ENCODE data around the gene NCS1.

The NCS1 gene

DNA sequence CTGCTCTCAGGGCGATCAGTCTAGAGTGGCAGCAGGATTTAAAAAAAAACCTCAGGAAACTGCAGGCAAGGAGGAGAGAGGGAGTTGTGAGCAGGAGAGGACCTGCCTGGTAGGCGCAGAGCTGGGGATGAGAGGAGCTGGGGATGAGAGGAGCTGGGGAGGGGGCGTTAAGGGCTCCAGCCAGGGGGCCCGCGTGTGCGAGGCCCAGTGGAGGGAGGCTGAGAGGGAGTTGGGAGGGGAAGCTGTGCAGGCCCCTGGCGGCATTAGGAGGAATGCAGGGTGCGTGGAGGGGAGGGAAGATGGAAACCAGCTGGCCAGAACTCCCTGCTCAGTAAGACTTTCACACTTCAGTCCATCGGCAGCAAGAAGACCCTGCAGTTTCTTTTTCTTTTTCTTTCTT lies 48.1 kb downstream of the NCS1 start:
- TF ChIP-seq, protein P1, sequence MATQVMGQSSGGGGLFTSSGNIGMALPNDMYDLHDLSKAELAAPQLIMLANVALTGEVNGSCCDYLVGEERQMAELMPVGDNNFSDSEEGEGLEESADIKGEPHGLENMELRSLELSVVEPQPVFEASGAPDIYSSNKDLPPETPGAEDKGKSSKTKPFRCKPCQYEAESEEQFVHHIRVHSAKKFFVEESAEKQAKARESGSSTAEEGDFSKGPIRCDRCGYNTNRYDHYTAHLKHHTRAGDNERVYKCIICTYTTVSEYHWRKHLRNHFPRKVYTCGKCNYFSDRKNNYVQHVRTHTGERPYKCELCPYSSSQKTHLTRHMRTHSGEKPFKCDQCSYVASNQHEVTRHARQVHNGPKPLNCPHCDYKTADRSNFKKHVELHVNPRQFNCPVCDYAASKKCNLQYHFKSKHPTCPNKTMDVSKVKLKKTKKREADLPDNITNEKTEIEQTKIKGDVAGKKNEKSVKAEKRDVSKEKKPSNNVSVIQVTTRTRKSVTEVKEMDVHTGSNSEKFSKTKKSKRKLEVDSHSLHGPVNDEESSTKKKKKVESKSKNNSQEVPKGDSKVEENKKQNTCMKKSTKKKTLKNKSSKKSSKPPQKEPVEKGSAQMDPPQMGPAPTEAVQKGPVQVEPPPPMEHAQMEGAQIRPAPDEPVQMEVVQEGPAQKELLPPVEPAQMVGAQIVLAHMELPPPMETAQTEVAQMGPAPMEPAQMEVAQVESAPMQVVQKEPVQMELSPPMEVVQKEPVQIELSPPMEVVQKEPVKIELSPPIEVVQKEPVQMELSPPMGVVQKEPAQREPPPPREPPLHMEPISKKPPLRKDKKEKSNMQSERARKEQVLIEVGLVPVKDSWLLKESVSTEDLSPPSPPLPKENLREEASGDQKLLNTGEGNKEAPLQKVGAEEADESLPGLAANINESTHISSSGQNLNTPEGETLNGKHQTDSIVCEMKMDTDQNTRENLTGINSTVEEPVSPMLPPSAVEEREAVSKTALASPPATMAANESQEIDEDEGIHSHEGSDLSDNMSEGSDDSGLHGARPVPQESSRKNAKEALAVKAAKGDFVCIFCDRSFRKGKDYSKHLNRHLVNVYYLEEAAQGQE (IDR thresholded peaks at IDR 0.05; ENCODE audit: insufficient read depth in 1 of 2, low read depth in 2 of 2, low read length in 2 of 2), result no peak
- no peak for TF ChIP-seq SIN3A (IDR thresholded peaks at IDR 0.05; ENCODE audit: borderline replicate concordance, insufficient read depth, low read length)
- no peak for TF ChIP-seq POLR2AphosphoS5 (IDR thresholded peaks at IDR 0.05; ENCODE audit: low read depth, low read length)
- TF ChIP-seq FOXP2 (optimal IDR thresholded peaks at IDR 0.05; ENCODE audit: borderline replicate concordance, extremely low read depth, extremely low read length, insufficient read depth), result no peak

DNA sequence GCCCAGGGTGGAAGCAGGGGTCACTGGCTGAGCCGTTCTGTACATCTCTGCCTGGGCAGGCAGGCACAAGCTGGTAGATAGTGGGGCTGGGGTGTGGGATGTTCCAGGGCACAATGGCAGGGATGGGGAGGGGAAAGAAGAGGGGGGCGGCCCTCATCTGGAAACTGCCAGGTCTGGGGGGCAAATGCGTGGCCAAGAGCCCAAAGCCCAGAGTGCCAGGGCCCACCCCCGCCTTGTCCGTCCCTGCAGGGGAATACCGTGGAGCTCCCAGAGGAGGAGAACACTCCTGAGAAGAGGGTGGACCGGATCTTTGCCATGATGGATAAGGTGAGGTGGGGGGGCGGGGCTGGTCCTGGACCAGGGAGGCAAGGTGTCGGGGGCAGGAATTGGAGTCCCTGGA lies 50.6 kb downstream of the NCS1 start:
- no peak for TF ChIP-seq FOXP2 (optimal IDR thresholded peaks at IDR 0.05; ENCODE audit: borderline replicate concordance, extremely low read depth, extremely low read length, insufficient read depth)
- TF ChIP-seq, protein P1 (IDR thresholded peaks at IDR 0.05; ENCODE audit: insufficient read depth in 1 of 2, low read depth in 2 of 2, low read length in 2 of 2), result no peak
- no peak for TF ChIP-seq SIN3A (IDR thresholded peaks at IDR 0.05; ENCODE audit: borderline replicate concordance, insufficient read depth, low read length)
- TF ChIP-seq TAF1 (IDR thresholded peaks at IDR 0.05; ENCODE audit: borderline replicate concordance, insufficient read depth, low read length), result no peak
- TF ChIP-seq POLR2AphosphoS5 (IDR thresholded peaks at IDR 0.05; ENCODE audit: low read depth, low read length), result no peak

DNA sequence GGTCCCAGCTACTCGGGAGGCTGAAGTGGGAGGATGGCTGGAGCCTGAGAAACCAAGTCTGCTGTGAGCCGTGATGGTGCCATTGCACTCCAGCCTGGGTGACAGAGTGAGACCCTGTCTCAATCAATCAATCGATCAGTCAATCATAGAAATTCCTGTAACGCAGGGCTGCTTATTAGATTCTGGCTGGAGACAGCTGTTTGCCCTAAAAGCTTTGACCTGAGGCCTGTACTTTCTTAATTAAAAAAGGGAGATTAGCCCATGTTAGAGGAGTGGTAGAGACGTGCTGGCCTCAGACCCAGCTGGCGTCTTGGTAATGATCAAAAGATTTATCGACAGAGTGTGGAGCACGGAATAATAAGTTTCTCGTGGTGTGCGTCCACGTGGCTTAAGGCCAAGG lies 52.9 kb downstream of the NCS1 start:
- TF ChIP-seq FOXP2 (optimal IDR thresholded peaks at IDR 0.05; ENCODE audit: borderline replicate concordance, extremely low read depth, extremely low read length, insufficient read depth), result no peak

DNA sequence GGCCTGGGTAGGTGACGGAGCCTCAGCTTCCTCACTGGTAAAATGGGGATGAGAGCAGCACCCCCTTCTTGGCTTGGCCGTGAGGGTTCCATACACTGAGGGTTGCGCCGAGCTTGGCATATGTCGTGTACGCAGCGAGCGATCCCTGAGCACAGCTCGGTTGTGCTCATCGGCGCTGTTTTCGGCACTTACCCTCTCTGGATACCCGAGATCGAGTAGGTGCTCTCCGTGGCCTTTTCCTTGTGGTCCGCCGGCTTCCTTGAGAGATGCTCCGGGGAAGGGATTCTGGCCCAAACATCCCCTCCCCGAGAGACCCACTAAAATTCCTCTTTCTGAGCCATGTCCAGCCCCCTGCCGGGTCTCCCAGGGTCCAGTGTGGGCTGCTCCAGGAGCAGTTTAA lies 53.4 kb downstream of the NCS1 start:
- TF ChIP-seq, protein P1 (IDR thresholded peaks at IDR 0.05; ENCODE audit: insufficient read depth in 1 of 2, low read depth in 2 of 2, low read length in 2 of 2), result no peak
- TF ChIP-seq POLR2AphosphoS5 (IDR thresholded peaks at IDR 0.05; ENCODE audit: low read depth, low read length) (no peak), TAF1 (IDR thresholded peaks at IDR 0.05; ENCODE audit: borderline replicate concordance, insufficient read depth, low read length) (no peak), FOXP2 (optimal IDR thresholded peaks at IDR 0.05; ENCODE audit: borderline replicate concordance, extremely low read depth, extremely low read length, insufficient read depth) (no peak), SIN3A (IDR thresholded peaks at IDR 0.05; ENCODE audit: borderline replicate concordance, insufficient read depth, low read length) (no peak)

DNA sequence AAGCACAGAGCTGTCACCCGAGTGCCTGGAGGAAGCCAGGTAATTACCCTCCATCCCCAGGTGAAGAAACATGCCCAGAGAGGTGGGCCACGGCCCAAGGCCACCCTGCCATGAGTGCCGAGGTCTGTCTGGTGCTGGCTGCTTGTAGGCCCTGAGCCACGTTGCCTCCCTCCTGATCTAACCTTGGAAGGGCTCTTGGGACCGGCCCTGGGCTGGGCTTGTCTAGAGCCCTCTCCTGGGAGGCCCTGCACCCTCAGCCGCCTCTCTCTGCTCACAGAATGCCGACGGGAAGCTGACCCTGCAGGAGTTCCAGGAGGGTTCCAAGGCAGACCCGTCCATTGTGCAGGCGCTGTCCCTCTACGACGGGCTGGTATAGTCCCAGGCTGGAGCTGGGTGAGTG lies 53.9 kb downstream of the NCS1 start:
- TF ChIP-seq, protein P1 (IDR thresholded peaks at IDR 0.05; ENCODE audit: insufficient read depth in 1 of 2, low read depth in 2 of 2, low read length in 2 of 2), result no peak
- TF ChIP-seq POLR2AphosphoS5 (IDR thresholded peaks at IDR 0.05; ENCODE audit: low read depth, low read length) (no peak), SIN3A (IDR thresholded peaks at IDR 0.05; ENCODE audit: borderline replicate concordance, insufficient read depth, low read length) (no peak), TAF1 (IDR thresholded peaks at IDR 0.05; ENCODE audit: borderline replicate concordance, insufficient read depth, low read length) (no peak), FOXP2 (optimal IDR thresholded peaks at IDR 0.05; ENCODE audit: borderline replicate concordance, extremely low read depth, extremely low read length, insufficient read depth) (no peak)
